Mucosa of rectum (tissue), 2 donors: ENCODE data around the gene PEPD.
"Not testable (repeated sequence)": the region's sequence is repeated elsewhere in the genome, so short reads cannot be mapped to it uniquely, and the experiment has no call there.

Source experiments
- H3K27ac ChIP-seq, 2 donors: one replicate each; pipeline ENCODE4 v1.7.0; 2013; ENCODE audit warnings: inconsistent platforms in 2 of 2, low read depth in 2 of 2, low read length in 2 of 2
- H3K27me3 ChIP-seq, 2 donors: one replicate each; pipeline ENCODE4 v1.7.0; 2013; ENCODE audit warnings: low read length in 2 of 2; ENCODE audit not compliant: control insufficient read depth in 2 of 2, insufficient read depth in 2 of 2
- H3K36me3 ChIP-seq, 2 donors: one replicate each; pipeline ENCODE4 v1.7.0; 2013; ENCODE audit warnings: low read length in 2 of 2; ENCODE audit not compliant: control insufficient read depth in 2 of 2, insufficient read depth in 2 of 2
- H3K4me1 ChIP-seq, 2 donors: one replicate each; pipeline ENCODE4 v1.7.0; 2013; ENCODE audit warnings: low read length in 2 of 2, mild to moderate bottlenecking in 1 of 2; ENCODE audit not compliant: control insufficient read depth in 2 of 2, insufficient read depth in 2 of 2
- H3K4me3 ChIP-seq, 2 donors: one replicate each; pipeline ENCODE4 v1.7.0; 2013; ENCODE audit warnings: low read length in 2 of 2
- H3K9ac ChIP-seq, 2 donors: one replicate each; pipeline ENCODE4 v1.7.0; 2013; ENCODE audit warnings: low read length in 2 of 2, low read depth in 1 of 2, mild to moderate bottlenecking in 1 of 2
- H3K9me3 ChIP-seq, 2 donors: one replicate each; pipeline ENCODE4 v1.7.0; 2013; ENCODE audit warnings: low read length in 2 of 2; ENCODE audit not compliant: control insufficient read depth in 2 of 2
- donor health status: healthy.
- donor health status: Normal muscosa, but diverticular disease.

PEPD gene

DNA sequence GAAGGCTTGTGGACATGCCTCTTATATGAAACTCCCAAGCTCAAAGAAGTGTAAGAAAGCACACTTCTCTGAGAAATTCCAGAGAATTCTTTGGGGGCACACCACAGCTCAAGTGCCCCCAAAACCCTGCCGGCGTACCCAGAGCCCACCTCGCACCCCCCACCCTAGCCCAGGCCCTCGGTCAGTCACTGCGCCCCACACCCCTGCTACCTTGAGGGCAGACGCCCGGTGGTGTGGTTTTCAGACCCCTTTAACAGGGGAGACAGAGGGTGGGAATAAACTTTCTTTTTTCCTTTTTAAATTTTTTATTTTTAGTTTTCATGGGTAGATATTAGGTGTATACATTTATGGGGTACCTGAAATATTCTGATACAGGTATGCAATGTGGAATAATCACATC is 29.5 kb downstream of the PEPD start:
- no peaks in the 10 kb centered on the region for H3K4me1 ChIP-seq
- H3K9me3 ChIP-seq = no peaks in the 10 kb centered on the region
- H3K36me3 ChIP-seq = no peaks in the 10 kb centered on the region

DNA sequence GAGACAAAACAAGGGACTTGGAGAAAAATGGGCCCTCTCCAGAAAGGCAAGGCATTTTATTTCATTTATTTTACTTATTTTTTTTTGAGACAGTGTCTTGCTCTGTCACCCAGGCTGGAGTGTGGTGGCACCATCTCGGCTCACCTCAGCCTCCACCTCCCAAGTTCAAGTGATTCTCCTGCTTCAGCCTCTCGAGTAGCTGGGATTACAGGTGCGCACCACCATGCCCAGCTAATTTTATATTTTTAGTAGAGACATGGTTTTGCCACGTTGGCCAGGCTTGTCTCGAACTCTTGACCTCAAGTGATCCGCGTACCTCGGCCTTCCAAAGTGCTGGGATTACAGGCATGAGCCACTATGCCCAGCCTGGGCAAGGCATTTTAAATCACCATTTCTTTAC is 31.0 kb downstream of the PEPD start:
- not testable (repeated sequence) for H3K9me3 ChIP-seq, H3K27me3 ChIP-seq, H3K4me3 ChIP-seq, H3K27ac ChIP-seq, H3K36me3 ChIP-seq, H3K4me1 ChIP-seq, H3K9ac ChIP-seq

More for the DNA sequence above, 29.5 kb downstream of the PEPD start:
- Histone ChIP-seq H3K27ac (no peak overlapping the region), H3K9ac (no peak overlapping the region), H3K4me3 (no peak overlapping the region), H3K27me3 (no peaks in the 10 kb centered on the region)

DNA sequence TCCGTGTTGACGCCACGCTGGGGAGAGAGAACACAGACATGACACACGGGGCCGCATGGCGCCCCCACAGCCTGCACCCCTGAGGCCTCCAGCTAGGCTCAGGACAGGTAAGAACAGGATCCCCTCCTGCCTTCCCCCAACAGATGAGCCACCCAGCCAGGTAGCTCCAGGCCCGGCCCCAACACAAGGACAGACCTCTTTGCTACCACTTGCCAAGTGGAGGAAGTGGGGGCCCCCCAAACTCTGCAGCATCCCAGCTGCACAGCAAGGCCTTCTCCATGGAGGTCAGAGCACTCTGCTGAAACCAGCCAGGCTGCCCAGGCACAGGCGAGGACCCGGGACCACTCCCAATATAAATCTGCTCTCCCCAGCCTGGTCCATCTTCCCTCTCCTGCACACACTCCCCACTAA is 31.5 kb downstream of the PEPD start:
- H3K4me1 ChIP-seq = no peaks in the 10 kb centered on the region
- H3K4me3 ChIP-seq = no peak overlapping the region
- H3K36me3 ChIP-seq = no peaks in the 10 kb centered on the region
- H3K9ac ChIP-seq = no peak overlapping the region
- no peaks in the 10 kb centered on the region for H3K27me3 ChIP-seq
- H3K27ac ChIP-seq = no peak overlapping the region
- H3K9me3 ChIP-seq = no peaks in the 10 kb centered on the region

DNA sequence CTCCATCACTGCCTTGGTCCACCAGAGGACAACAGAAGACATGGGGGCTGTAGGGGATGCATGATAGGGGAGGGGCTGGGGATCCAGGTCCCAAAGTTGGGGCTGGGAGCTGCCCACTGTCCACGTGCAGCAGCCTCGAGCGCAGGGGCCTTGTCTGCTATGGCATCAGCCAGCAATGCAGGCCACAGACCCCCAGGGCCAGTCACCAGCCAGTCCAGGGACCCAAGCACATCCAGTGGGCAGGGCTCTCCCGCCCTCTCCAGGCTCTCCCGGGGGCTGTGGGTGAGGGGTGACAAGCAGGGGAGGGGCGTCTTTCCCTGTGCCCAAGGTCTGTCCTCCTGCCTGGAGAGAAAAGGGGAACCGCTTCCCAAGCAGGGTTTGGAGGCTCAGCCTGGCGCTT is 32.8 kb downstream of the PEPD start:
- no peak overlapping the region for H3K9ac ChIP-seq
- H3K27me3 ChIP-seq = no peaks in the 10 kb centered on the region
- H3K4me3 ChIP-seq = no peak overlapping the region
- no peaks in the 10 kb centered on the region for H3K36me3 ChIP-seq
- no peak overlapping the region for H3K27ac ChIP-seq
- H3K9me3 ChIP-seq = no peaks in the 10 kb centered on the region
- H3K4me1 ChIP-seq = no peaks in the 10 kb centered on the region

DNA sequence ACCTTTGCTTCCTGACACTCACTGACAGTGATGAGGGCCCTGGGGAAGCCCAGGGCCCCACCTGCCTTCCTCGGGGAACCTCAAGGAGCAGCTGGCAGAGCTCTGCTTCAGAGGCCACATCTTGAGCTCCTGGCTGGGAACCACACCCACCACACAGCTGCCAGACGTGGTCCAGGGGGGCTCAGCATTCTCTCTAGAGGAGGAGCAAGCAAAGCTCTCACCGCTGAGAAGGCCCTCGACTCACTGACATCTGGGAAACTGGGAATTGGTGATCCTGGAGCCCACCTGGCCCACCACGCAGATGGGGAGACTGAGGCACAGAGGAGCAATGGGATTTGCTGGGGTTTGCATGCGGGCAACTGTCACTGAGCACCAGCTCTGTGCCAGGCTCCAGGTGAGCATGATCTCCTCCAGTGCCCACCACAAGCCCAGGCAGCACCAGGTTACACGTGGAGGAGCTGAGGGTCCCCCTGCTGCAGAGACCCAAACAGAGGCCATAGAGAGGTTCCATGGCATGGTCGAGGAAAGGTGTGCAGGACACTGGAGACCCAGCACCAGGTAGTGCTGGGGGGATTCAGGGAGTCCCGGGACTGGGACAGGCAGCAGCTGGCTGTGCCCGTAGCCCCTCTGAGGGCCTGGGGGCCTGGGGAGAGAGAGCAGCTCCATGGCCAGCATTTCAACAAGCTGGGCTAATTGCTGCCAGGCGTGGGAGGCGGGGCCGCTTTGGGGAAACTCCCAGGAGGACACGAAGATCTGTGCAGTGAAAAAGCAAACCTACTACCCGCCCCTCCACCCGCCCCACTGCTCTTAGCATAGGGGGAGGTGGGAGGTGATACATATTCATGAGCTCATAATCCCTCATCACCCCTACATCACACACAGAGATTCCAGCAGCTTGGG is 33.4 kb downstream of the PEPD start:
- no peaks in the 10 kb centered on the region for H3K36me3 ChIP-seq
- H3K27me3 ChIP-seq = no peaks in the 10 kb centered on the region
- no peaks in the 10 kb centered on the region for H3K9me3 ChIP-seq
- H3K4me1 ChIP-seq = no peaks in the 10 kb centered on the region
- no peak overlapping the region for H3K9ac ChIP-seq
- H3K4me3 ChIP-seq = no peak overlapping the region
- no peak overlapping the region for H3K27ac ChIP-seq

DNA sequence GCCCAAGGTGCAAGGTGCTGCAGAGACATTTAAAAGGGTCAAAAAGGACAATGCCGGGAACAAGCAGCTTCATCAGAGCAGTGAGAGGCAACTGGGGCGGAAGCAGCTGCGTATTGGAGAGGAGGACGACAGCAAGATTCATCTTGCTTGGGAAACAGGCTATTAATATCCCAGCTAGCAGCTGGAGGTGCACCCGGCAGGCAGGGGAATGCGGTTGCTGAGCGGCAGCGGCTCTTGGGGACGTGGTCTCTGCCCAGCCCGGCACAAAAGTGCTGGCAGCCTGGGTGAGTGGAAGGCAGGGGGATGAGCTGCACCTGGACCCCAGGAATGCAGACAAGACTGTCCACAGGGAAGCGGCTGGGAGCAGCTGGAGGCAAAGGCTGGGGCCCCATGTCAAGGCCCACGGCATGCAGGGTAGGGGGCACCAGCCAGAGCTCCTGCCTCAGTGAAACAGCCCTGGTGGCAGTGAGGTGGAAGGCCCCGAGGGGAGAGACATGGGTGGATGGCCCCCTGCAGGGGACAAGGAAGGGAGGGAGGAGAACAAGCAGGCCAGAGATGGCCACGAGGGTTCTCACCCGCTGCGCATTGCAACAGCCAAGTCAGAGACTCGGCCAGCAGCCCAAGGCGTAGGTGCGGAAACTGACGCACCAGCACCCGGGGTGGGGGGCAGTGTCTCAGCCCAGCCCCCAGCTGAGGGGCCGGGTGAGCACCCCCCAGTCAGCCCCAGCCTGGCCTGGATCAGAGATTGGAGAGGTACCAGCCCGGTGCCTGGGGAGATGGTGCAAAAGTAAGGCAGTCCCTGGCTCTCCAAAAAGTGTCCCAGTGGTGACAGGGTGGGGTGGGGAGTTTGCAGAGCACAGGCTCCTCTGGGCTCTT is 34.4 kb downstream of the PEPD start:
- no peak overlapping the region for H3K27ac ChIP-seq
- H3K4me3 ChIP-seq = no peak overlapping the region
- H3K9ac ChIP-seq = no peak overlapping the region
- no peaks in the 10 kb centered on the region for H3K4me1 ChIP-seq
- no peaks in the 10 kb centered on the region for H3K9me3 ChIP-seq
- H3K27me3 ChIP-seq = no peaks in the 10 kb centered on the region
- no peaks in the 10 kb centered on the region for H3K36me3 ChIP-seq

DNA sequence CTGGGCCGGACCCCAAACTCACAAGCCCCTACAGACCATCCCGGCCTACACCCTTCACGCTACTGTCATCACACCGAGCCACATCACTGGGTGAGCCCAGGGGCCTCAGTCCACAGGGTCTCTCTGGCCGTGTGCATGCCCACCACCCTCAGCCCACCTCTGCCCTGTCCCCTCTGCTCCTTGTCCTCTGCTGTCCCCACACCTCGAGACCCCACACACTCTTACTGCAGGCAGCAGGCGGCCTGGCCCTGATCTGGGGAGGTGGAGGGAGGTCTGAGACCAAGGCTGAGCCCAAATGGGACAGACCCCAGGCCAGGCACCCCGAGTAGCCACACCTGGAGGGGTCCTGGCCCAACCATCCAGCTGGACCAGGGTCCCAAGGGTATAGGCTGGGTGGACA is 35.2 kb downstream of the PEPD start:
- H3K36me3 ChIP-seq = no peaks in the 10 kb centered on the region
- no peak overlapping the region for H3K4me3 ChIP-seq
- no peaks in the 10 kb centered on the region for H3K27me3 ChIP-seq
- no peaks in the 10 kb centered on the region for H3K9me3 ChIP-seq
- no peak overlapping the region for H3K9ac ChIP-seq
- no peak overlapping the region for H3K27ac ChIP-seq
- H3K4me1 ChIP-seq = no peaks in the 10 kb centered on the region

DNA sequence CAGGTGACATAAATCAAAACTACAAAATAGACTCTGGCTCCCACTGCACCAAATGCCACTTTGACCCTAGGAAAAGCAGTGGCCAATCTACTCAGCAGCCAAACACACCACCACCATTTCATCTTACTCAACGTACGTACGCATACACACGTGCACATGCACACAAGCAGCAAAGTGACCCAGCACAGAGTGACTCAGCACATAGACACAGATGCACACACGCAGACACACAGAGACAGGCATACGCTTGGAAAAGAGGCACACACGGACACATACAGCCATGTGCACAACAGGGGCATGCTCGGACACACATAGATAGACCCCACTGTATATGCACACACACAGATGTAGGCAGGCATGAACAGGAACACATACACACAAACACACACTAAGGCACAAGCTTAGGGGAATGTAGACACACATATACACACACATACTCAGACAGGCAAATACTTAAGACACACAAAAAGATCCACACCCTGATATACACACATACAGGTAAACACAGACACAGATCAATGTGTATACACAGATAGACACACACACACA is 37.3 kb downstream of the PEPD start:
- Histone ChIP-seq H3K4me1 (no peaks in the 10 kb centered on the region), H3K27me3 (no peaks in the 10 kb centered on the region), H3K9me3 (no peaks in the 10 kb centered on the region), H3K27ac (no peak overlapping the region), H3K36me3 (no peaks in the 10 kb centered on the region), H3K9ac (no peak overlapping the region), H3K4me3 (no peak overlapping the region)

DNA sequence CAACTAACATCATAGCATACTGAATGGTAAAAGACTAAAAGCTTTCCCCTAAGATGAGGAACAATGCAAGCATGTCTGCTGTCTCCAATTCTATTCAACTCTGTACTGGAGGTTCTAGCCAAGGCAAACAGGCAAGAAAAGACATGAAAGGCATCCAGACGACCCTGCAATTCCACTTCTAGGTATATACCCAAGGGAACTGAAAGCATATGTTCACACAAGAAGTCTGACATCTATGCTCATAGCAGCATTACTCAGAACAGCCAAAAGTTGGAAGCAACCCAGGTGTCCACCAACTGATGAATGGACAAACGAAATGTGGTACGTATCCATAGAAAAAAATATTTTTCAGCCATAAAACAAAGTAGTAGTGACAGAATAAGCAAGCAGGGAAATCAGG is 39.1 kb downstream of the PEPD start:
- Histone ChIP-seq H3K4me1 (no peaks in the 10 kb centered on the region), H3K4me3 (no peak overlapping the region), H3K9me3 (no peaks in the 10 kb centered on the region), H3K27me3 (no peaks in the 10 kb centered on the region), H3K27ac (no peak overlapping the region), H3K36me3 (peaks cover 0 to under 1% of the 10 kb centered on the region in 2 donors), H3K9ac (no peak overlapping the region)

DNA sequence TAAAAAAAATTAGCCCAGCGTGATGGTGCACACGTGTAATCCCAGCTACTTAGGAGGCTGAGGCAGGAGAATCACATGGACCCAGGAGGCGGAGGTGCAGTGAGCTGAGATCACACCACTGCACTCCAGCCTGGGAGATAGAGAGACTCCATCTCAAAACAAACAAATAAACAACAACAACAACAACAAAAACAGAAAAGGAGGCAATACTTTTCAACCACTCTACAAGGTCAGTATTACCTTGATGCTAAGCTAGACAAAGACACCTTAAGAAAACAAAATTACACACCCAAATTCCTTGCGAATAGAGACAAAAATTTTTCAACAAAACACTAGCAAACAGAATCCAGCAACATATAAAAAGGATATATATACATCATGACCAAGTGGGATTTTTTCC is 39.7 kb downstream of the PEPD start:
- Histone ChIP-seq H3K4me3 (no peak overlapping the region), H3K9ac (no peak overlapping the region), H3K27ac (no peak overlapping the region), H3K36me3 (peaks cover 0 to 6% of the 10 kb centered on the region in 2 donors), H3K4me1 (no peaks in the 10 kb centered on the region), H3K27me3 (no peaks in the 10 kb centered on the region), H3K9me3 (no peaks in the 10 kb centered on the region)
